HG03175 (cell line): ENCODE data around the gene CNOT1.

ENCODE experiments used
- ATAC-seq: cut with Tn5 transposase; IDR thresholded peaks from one replicate; pipeline ENCODE4 v1.9.1; 2021; ENCODE audit warnings: mild to moderate bottlenecking, moderate library complexity; ENCODE audit not compliant: unreplicated experiment

CNOT1 gene

GRCh38 chr16:58488531-58488930 is 141.1 kb downstream of the CNOT1 start:
- no peak for ATAC-seq

- peak; percentile 86 for ATAC-seq
Measured at GRCh38 chr16:58487566-58488351, 141.9 kb downstream of the CNOT1 start.

- no peak for ATAC-seq
Measured at GRCh38 chr16:58485184-58485887, 144.3 kb downstream of the CNOT1 start.

GRCh38 chr16:58481931-58482330 is 147.7 kb downstream of the CNOT1 start:
- no peak for ATAC-seq

DNA sequence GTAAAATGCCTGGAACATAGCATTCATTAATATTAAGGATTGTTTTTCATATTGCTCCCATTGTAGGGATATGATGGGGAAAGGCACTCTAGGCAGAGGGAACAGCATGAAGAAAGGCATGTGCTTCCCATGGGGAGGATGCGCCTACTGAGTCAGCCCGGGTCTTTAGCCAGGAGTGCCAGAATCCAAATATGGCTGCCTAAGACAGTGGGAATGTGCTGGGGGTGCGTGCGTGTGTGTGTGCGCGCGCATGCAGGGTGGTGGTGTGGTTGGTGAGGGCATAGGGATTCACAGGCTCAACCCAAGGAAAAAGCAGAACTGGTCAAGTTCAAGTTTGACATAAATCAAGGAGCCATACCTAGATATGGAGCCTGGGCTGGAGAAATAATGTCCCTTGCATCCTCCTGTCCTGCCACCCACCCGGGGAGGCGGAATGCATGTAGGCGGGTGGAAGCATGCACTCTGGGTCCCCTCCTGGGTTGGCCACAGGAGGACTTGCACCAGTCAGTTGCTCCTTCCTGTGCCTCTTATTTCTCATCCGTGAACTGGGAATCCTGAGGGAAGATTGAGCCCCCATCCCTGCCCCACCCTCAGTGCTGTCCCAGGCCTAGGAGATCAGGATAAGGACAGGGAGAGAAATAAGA is 148.3 kb downstream of the CNOT1 start:
- ATAC-seq, result no peak

DNA sequence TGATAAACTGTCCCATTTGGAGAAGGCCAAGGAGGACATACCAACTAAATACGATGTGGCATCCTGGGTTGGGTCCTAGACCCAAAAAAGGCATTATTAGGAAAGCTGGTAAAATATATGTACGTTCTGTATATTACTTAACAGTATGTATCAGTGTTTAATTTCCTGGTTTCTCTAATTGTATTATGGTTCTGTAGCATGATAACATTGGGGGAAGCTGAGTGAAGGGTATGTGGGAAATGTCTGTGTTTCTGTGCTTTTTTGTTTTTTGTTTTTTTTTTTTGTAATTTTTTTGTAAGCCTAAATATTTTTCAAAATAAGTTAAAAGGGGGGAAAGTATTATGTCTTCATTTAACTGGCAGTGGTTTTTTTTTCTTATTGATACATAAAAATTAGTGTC is 151.2 kb downstream of the CNOT1 start:
- ATAC-seq, result no peak

DNA sequence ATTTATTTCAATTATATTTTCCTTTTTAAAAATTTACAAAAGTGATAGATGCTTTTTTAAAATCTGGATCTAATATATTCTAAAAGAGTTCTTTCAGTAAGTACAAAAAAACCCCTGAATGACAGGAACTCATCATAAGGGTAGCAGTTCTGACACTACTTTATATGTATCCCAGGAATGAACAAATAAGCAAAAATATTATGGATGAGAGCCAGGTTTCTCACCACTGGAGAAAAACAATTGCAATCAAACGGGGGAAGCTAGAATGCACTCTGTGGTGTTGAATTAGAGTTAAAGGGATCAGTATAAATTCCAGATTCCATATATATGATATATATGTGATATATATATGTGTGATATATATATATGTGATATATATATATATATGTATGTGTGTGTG is 152.8 kb downstream of the CNOT1 start:
- ATAC-seq, result no peak

GRCh38 chr16:58475091-58475619 is 154.5 kb downstream of the CNOT1 start:
- ATAC-seq, result no peak

GRCh38 chr16:58474296-58474695 is 155.3 kb downstream of the CNOT1 start:
- ATAC-seq, result no peak

DNA sequence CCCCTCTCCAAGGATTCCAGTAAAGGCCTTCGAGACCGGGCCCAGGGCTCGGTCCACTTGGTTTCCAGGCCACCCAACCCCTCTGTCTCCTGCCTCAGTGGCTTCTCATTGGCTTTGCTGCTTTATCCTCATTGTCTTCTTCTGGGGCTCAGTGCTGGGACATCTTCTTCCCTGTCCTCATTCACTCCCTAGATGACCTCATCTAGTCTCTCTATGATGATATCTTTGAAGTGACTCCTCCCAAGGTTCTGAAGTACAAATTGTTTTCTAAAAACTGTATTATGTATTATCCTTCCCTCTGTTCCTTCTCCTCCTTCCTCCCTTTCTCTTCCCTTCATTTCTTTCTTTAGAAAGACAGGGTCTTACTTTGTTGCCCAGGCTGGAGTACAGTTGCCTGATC is 156.8 kb downstream of the CNOT1 start:
- no peak for ATAC-seq

DNA sequence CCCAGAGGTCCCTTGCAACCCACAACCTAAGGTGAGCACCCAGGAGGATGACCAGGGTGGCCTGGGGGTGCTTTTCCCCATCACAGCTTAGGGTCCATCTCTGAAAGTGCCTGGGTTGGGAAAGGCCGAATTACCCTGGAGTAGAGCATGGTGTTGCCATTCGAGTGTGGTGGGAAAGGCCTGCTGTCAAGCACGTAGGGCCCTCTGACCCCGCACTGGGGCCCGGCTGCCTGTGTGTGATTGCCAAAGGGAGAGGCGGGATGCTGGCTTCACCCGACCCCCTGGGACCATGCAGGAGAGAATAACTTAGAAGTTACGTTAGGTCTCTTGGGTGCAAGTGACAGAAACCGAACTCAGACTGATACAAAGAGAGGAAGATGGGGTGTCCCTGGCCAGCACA is 157.4 kb downstream of the CNOT1 start:
- no peak for ATAC-seq

- no peak for ATAC-seq
Measured at GRCh38 chr16:58471209-58471975, 158.2 kb downstream of the CNOT1 start.
